Choroid plexus epithelial cell (primary cell): ENCODE results near the gene CALCOCO1.

ENCODE experiments used
- DNase-seq: peaks from one replicate; pipeline ENCODE4 v3.0.0-alpha.2; 2010; ENCODE audit warnings: low read depth
- H3K4me3 ChIP-seq: 2 replicates; pipeline ENCODE4 v1.5.1; 2011; ENCODE audit warnings: low read depth, mild to moderate bottlenecking, control low read depth, low read length, moderate library complexity
- TF ChIP-seq, protein P1 (sequence below): conservative IDR thresholded peaks from 2 replicates; pipeline ENCODE4 v1.5.1; 2011; ENCODE audit warnings: low read depth, mild to moderate bottlenecking, control low read depth, inconsistent platforms, low read length, moderate library complexity

Gene CALCOCO1, protein sequence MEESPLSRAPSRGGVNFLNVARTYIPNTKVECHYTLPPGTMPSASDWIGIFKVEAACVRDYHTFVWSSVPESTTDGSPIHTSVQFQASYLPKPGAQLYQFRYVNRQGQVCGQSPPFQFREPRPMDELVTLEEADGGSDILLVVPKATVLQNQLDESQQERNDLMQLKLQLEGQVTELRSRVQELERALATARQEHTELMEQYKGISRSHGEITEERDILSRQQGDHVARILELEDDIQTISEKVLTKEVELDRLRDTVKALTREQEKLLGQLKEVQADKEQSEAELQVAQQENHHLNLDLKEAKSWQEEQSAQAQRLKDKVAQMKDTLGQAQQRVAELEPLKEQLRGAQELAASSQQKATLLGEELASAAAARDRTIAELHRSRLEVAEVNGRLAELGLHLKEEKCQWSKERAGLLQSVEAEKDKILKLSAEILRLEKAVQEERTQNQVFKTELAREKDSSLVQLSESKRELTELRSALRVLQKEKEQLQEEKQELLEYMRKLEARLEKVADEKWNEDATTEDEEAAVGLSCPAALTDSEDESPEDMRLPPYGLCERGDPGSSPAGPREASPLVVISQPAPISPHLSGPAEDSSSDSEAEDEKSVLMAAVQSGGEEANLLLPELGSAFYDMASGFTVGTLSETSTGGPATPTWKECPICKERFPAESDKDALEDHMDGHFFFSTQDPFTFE

DNA sequence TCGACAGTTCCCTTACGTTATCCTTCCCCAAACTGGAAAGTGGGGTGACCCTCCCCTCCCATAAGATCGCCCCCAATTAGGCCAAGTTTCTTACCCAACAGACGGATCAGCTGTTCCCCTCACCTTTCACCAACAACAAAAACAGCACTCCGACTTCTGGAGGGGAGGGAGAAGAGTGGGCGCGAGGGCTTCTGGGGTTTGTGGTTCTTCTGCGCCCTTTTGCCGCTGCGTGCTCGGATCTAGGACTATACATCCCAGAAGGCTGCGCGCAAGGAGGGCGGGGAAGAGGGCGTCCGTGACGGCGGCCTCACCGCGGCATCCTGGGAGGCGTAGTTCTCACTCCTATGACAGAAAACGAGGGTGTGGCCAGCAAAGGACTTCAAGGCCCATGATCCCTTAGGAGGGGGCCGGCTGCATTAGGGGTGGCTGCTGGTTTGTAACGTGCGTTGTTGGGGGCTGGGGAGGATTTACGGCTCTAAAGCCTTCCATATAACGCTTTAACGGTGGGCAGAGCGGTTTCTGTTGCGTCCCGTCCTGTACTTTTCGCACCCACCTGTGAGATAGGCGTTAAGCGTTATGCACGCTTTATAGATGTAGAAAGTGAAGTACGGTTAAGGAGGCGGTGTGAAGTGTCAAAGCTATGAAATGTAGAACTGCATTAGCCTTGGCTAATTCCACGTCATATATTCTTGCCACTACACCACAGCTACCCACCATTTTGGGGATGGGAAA lies at the start of gene CALCOCO1:
CALCOCO1 (minus strand) TSS at position 143 of the 732 bp plus-strand sequence. CDS start 2,210 bp downstream, outside the sequence.
- TF ChIP-seq, protein P1, sequence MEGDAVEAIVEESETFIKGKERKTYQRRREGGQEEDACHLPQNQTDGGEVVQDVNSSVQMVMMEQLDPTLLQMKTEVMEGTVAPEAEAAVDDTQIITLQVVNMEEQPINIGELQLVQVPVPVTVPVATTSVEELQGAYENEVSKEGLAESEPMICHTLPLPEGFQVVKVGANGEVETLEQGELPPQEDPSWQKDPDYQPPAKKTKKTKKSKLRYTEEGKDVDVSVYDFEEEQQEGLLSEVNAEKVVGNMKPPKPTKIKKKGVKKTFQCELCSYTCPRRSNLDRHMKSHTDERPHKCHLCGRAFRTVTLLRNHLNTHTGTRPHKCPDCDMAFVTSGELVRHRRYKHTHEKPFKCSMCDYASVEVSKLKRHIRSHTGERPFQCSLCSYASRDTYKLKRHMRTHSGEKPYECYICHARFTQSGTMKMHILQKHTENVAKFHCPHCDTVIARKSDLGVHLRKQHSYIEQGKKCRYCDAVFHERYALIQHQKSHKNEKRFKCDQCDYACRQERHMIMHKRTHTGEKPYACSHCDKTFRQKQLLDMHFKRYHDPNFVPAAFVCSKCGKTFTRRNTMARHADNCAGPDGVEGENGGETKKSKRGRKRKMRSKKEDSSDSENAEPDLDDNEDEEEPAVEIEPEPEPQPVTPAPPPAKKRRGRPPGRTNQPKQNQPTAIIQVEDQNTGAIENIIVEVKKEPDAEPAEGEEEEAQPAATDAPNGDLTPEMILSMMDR, result no peak
- DNase-seq, result peak; percentile 99
- H3K4me3 ChIP-seq, result peak within 1 kb of the TSS; percentile 91

DNA sequence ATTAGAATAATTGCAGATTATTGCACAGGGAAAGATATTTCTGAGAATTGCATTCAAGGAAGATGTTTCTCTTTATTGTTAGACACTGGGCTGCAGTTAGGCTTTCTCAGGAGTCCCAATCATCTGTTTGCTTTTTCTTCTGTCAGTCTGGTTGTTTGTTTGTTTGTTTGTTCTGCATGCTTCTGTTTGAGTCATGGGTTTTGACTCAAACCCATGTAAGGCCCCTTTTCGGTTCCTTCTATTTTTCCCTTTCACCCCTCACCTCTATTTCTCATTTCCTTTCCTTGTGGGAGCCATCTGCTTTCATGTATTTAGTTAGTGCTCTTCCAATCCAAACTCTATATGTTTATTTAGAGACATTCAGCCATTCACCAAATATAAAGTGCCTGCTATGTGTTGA lies 49.6 kb upstream of the CALCOCO1 start:
- DNase-seq, result no peak
- H3K4me3 ChIP-seq, result no peak overlapping the region
- TF ChIP-seq, protein P1, result no peak

DNA sequence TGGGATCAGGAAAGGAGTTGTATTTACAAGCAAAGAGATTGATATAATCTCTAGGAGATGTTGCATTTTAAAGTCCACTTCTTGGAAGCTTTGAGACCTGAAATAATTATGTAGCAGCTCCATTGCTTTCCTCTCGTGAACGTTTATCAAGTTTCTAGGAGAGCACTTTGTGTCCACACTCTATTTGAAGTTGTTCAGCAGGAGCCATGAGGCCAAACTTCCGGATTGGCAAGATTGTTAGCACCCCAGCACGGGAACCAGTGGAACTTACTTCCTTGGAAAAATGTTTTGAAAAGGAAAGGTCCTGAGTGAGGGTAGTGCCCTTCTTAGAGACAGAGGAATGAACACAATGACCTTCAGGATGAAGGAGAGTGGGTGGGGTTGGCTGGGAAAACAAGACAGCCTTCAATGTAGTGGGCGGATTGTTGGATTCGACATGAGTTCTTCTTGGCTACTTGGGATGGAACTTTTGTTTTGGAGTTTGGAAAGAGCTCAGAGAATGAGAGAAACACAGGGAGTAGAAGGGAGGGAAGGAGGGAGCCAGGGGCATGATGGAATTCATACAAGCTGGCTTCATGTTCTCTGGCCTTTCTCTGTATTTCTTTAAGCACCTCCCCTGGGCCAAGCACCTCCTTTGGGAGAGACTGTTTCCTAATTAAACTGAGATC lies 48.4 kb upstream of the CALCOCO1 start:
- TF ChIP-seq, protein P1, result no peak
- no peak for DNase-seq
- H3K4me3 ChIP-seq, result no peak overlapping the region

DNA sequence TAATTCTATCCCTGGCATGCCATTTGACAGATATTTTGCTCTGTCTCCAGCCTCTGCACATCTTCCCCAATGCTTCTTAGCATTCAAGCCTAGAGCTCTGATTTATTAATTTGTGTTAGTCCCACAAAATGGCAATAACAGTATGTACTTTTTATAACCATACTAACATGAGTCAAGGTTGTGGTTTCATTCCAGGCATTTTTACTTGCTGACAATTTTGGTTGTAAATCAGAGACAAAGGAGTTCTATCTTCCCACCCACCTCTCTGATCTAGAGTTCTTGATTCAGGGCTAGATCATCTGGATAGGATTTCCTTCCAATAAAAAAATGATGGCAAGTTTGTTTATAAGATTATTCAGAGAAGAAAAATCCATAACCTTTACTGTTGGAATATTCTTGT lies 43.0 kb upstream of the CALCOCO1 start:
- H3K4me3 ChIP-seq, result no peak overlapping the region
- DNase-seq, result peak; percentile 89
- TF ChIP-seq, protein P1, result no peak

DNA sequence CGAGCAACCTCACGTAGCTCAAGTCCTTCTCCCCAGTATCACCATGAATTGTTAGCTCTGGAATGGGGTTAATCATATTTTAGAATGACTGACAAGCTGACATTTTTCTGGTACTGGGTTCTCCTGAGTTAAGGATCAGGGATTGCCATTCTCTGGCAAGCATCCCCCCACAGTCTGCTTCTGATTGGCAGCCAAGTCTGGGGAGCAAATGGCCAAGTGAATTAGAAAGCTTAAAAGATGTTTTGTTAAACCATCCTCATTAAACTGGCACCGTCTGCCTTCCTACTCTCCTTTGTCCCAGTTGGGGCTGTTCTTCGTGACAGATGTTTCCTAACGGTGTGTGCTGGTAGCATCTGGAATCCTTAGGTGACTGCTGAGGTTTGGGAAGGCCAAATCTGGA lies 41.7 kb upstream of the CALCOCO1 start:
- TF ChIP-seq, protein P1, result no peak
- DNase-seq, result no peak
- H3K4me3 ChIP-seq, result no peak overlapping the region

DNA sequence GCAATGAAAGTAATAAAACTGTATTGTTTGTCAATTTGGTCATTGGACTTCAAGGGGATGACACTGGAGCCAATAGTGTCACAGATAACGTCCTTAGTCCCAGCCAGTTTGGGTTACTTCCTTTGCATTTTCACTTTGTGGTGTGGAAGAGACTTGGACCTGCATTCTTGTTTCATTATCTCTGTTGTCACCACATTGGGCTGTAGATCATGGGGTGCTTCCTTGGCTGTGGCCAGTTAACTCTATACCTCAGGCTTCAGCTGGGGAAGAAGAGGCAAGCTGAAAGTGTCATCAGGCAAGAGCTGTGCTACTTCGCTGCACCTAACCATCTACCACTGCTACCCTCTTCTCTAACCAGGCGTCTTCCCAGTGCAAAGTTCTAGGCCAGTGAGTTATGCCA lies 39.6 kb upstream of the CALCOCO1 start:
- TF ChIP-seq, protein P1, result no peak
- peak; percentile 51 for DNase-seq

More for the DNA sequence above, 39.6 kb upstream of the CALCOCO1 start:
- H3K4me3 ChIP-seq, result no peak overlapping the region
